SU-DHL-6 (cell line): ENCODE measurements around the gene RBMXL2.

ENCODE experiments used
- H2AFZ ChIP-seq: fragments of 200-600 bp; sonication (generic); 2 replicates; pipeline ENCODE4 v1.6.1; 2014; ENCODE audit warnings: low read depth, mild to moderate bottlenecking, moderate library complexity, mixed read lengths, antibody characterized with exemption, low read length; ENCODE audit not compliant: severe bottlenecking
- H3F3A ChIP-seq: fragments of 200-600 bp; shearing (Covaris generic); 2 replicates; pipeline ENCODE4 v1.6.0; 2016; ENCODE audit warnings: antibody characterized with exemption, mild to moderate bottlenecking; ENCODE audit not compliant: insufficient read depth
- H3K27ac ChIP-seq: fragments of 200-600 bp; sonication (generic); 2 replicates; pipeline ENCODE4 v1.5.1; 2016; ENCODE audit warnings: low read depth, mild to moderate bottlenecking, low read length, moderate library complexity, mixed read lengths
- H3K27me3 ChIP-seq: fragments of 200-600 bp; sonication (generic), shearing (Covaris generic); 2 replicates; pipeline ENCODE4 v1.6.0; 2014; ENCODE audit warnings: mild to moderate bottlenecking, low read length
- H3K36me3 ChIP-seq: fragments of 200-600 bp; sonication (generic); 2 replicates; pipeline ENCODE4 v1.6.1; 2014; ENCODE audit warnings: mild to moderate bottlenecking, low read length, mixed read lengths
- H3K4me2 ChIP-seq: fragments of 300-600, 200-600 bp; shearing (Covaris generic), sonication (generic); 2 replicates; pipeline ENCODE4 v1.6.0; 2014; ENCODE audit warnings: low read length, low read depth, mild to moderate bottlenecking; ENCODE audit not compliant: poor library complexity, severe bottlenecking
- H3K4me3 ChIP-seq: fragments of 200-600 bp; sonication (generic); 2 replicates; pipeline ENCODE4 v1.5.1; 2014; ENCODE audit warnings: antibody characterized with exemption, low read length, mild to moderate bottlenecking, mixed read lengths; ENCODE audit not compliant: insufficient read depth, poor library complexity, severe bottlenecking
- H3K79me2 ChIP-seq: fragments of 200-600 bp; sonication (generic); 2 replicates; pipeline ENCODE4 v1.6.1; 2014; ENCODE audit warnings: mild to moderate bottlenecking, low read length, moderate library complexity; ENCODE audit not compliant: insufficient read depth
- H3K9ac ChIP-seq: fragments of 200-600 bp; sonication (generic); 2 replicates; pipeline ENCODE4 v1.7.0; 2014; ENCODE audit warnings: mild to moderate bottlenecking, low read length
- H3K9me2 ChIP-seq: fragments of 200-600 bp; sonication (generic); replicated peaks from 2 replicates; pipeline ENCODE4 v1.6.1; 2014; ENCODE audit warnings: low read length; ENCODE audit not compliant: insufficient read depth
- H3K9me3 ChIP-seq: fragments of 200-600 bp; sonication (generic); 2 replicates; pipeline ENCODE4 v1.6.1; 2014; ENCODE audit warnings: low read length, mixed read lengths; ENCODE audit not compliant: insufficient read depth
- H4K20me1 ChIP-seq: fragments of 200-600 bp; sonication (generic); 2 replicates; pipeline ENCODE4 v1.6.1; 2014; ENCODE audit warnings: low read depth, mild to moderate bottlenecking, antibody characterized with exemption, low read length, moderate library complexity, mixed read lengths
- CTCF ChIP-seq: fragments of 200-600 bp; sonication (generic); IDR thresholded peaks from one replicate; pipeline ENCODE4 v1.5.1; 2017; ENCODE audit warnings: antibody characterized with exemption, mild to moderate bottlenecking, low read length, moderate library complexity; ENCODE audit not compliant: insufficient read depth, poor library complexity, severe bottlenecking
- EZH2phosphoT487 ChIP-seq: fragments of 200-600 bp; sonication (generic), shearing (Covaris generic); conservative IDR thresholded peaks from 2 replicates; pipeline ENCODE4 v1.6.1; 2018; ENCODE audit warnings: mild to moderate bottlenecking, antibody characterized with exemption, low read length, moderate library complexity, mixed read lengths

Gene RBMXL2

GRCh38 chr11:7088921-7089320 lies at the start of gene RBMXL2:
TSS of gene RBMXL2 (plus strand) at chr11:7088998. CDS start at chr11:7089121, 123 bp downstream.
- no peak for TF ChIP-seq EZH2phosphoT487
- no peak for TF ChIP-seq CTCF
- Histone ChIP-seq H3K4me2 (no peak within 1 kb of the TSS), H3K9me2 (no peaks in the 10 kb centered on the region), H3K27me3 (no peaks in the 10 kb centered on the region), H2AFZ (no peak within 1 kb of the TSS), H4K20me1 (no peaks in the 10 kb centered on the region), H3K36me3 (no peaks in the 10 kb centered on the region), H3K79me2 (no peaks in the 10 kb centered on the region), H3F3A (no peaks in the 10 kb centered on the region), H3K9me3 (no peaks in the 10 kb centered on the region), H3K9ac (no peak within 1 kb of the TSS), H3K27ac (no peak within 1 kb of the TSS), H3K4me3 (no peak within 1 kb of the TSS)

- Histone ChIP-seq H3K36me3 (no peaks in the 10 kb centered on the region), H4K20me1 (no peaks in the 10 kb centered on the region), H2AFZ (no peak overlapping the region), H3K9me3 (no peaks in the 10 kb centered on the region), H3K9me2 (no peaks in the 10 kb centered on the region), H3K79me2 (no peaks in the 10 kb centered on the region), H3F3A (no peaks in the 10 kb centered on the region), H3K4me2 (no peak overlapping the region), H3K27ac (no peak overlapping the region), H3K9ac (no peak overlapping the region), H3K4me3 (no peak overlapping the region), H3K27me3 (no peaks in the 10 kb centered on the region)
- TF ChIP-seq EZH2phosphoT487: no peak
- TF ChIP-seq CTCF: no peak
Observed at GRCh38 chr11:7046474-7047175, 42.2 kb upstream of the RBMXL2 start.

- Histone ChIP-seq H3K9me2 (no peaks in the 10 kb centered on the region), H4K20me1 (no peaks in the 10 kb centered on the region), H3K9me3 (no peaks in the 10 kb centered on the region), H3K9ac (no peak overlapping the region), H2AFZ (no peak overlapping the region), H3K4me2 (no peak overlapping the region), H3K4me3 (no peak overlapping the region), H3K27me3 (no peaks in the 10 kb centered on the region), H3K36me3 (no peaks in the 10 kb centered on the region), H3F3A (no peaks in the 10 kb centered on the region), H3K79me2 (no peaks in the 10 kb centered on the region), H3K27ac (no peak overlapping the region)
- no peak for TF ChIP-seq EZH2phosphoT487
- TF ChIP-seq CTCF: no peak
Observed at GRCh38 chr11:7050191-7050590, 38.6 kb upstream of the RBMXL2 start.
